Stimulated activated naive B cell treated with anti-CD40 and anti-IgM and Interleukin-4, amounts not matched to agents 10 μg/mL and 1 μg/mL and 100 μg/mL, for 72 hours (primary cell): Measurements from ENCODE around the gene GPR27.

ENCODE experiments used
- ATAC-seq, 2 donors: fragments of 150-1000 bp; cut with Tn5 transposase; replicated peaks; 2 replicates each; pipeline ENCODE4 v1.10.0; 2021; ENCODE audit warnings: moderate library complexity in 1 of 2
- DNase-seq: peaks from one replicate; pipeline ENCODE4 v3.0.0; 2021
- H3K27ac Mint-ChIP-seq: one replicate; pipeline ENCODE4 v1.8.0; 2022; ENCODE audit warnings: mild to moderate bottlenecking, mixed read lengths
- H3K27me3 Mint-ChIP-seq, 2 donors: one replicate each; pipeline ENCODE4 v1.8.0; 2022; ENCODE audit warnings: mixed read lengths in 2 of 2
- H3K36me3 Mint-ChIP-seq, 2 donors: one replicate each; pipeline ENCODE4 v1.8.0; 2022; ENCODE audit warnings: mixed read lengths in 2 of 2, mild to moderate bottlenecking in 1 of 2
- H3K4me1 Mint-ChIP-seq, 2 donors: one replicate each; pipeline ENCODE4 v1.8.0; 2022; ENCODE audit warnings: mixed read lengths in 2 of 2, mild to moderate bottlenecking in 1 of 2
- H3K4me3 Mint-ChIP-seq, 2 donors: one replicate each; pipeline ENCODE4 v1.8.0; 2022; ENCODE audit warnings: mild to moderate bottlenecking in 2 of 2, mixed read lengths in 2 of 2, moderate library complexity in 1 of 2
- H3K9me3 Mint-ChIP-seq, 2 donors: one replicate each; pipeline ENCODE4 v1.8.0; 2022; ENCODE audit warnings: mixed read lengths in 2 of 2, mild to moderate bottlenecking in 1 of 2

Gene GPR27

GRCh38 chr3:71723452-71724170, 30.0 kb upstream of the GPR27 start:
- peak overlapping the region; percentile 81 to 82 for H3K4me3 Mint-ChIP-seq
- no peak overlapping the region for H3K27ac Mint-ChIP-seq
- peaks cover 0 to 1% of the 10 kb centered on the region in 2 donors for H3K36me3 Mint-ChIP-seq
- DNase-seq = no peak
- no peaks in the 10 kb centered on the region for H3K9me3 Mint-ChIP-seq
- peaks cover 21 to 29% of the 10 kb centered on the region in 2 donors for H3K4me1 Mint-ChIP-seq
- ATAC-seq = peak in 1 of 2 donors; percentile 24
- H3K27me3 Mint-ChIP-seq = peaks cover 13 to 28% of the 10 kb centered on the region in 2 donors

- Mint-ChIP-seq H3K27me3 (peaks cover 16 to 32% of the 10 kb centered on the region in 2 donors), H3K36me3 (peaks cover 0 to 1% of the 10 kb centered on the region in 2 donors), H3K27ac (peak overlapping the region; percentile 56), H3K9me3 (no peaks in the 10 kb centered on the region), H3K4me1 (peaks cover 21 to 29% of the 10 kb centered on the region in 2 donors), H3K4me3 (peak overlapping the region; percentile 81 to 82)
- ATAC-seq (no peak), DNase-seq (no peak)
Measured at GRCh38 chr3:71724171-71724453, 29.5 kb upstream of the GPR27 start.

GRCh38 chr3:71724584-71725270, 28.9 kb upstream of the GPR27 start:
- peaks cover 21 to 30% of the 10 kb centered on the region in 2 donors for H3K4me1 Mint-ChIP-seq
- peaks cover 0 to 1% of the 10 kb centered on the region in 2 donors for H3K36me3 Mint-ChIP-seq
- DNase-seq (peak; percentile 15), ATAC-seq (peak; percentile 73 to 78)
- peaks cover 16 to 33% of the 10 kb centered on the region in 2 donors for H3K27me3 Mint-ChIP-seq
- peak overlapping the region; percentile 62 for H3K27ac Mint-ChIP-seq
- peak overlapping the region; percentile 81 to 82 for H3K4me3 Mint-ChIP-seq
- H3K9me3 Mint-ChIP-seq = no peaks in the 10 kb centered on the region

GRCh38 chr3:71725271-71725991, 28.2 kb upstream of the GPR27 start, which contains the start of gene EIF4E3:
Gene EIF4E3 (minus strand): TSS chr3:71725402. CDS start chr3:71725367, 35 bp downstream.
- peak within 1 kb of the TSS; percentile 62 for H3K27ac Mint-ChIP-seq
- peaks cover 0 to 1% of the 10 kb centered on the region in 2 donors for H3K36me3 Mint-ChIP-seq
- DNase-seq (no peak), ATAC-seq (peak; percentile 67 to 68)
- peaks cover 23 to 34% of the 10 kb centered on the region in 2 donors for H3K4me1 Mint-ChIP-seq
- H3K9me3 Mint-ChIP-seq = no peaks in the 10 kb centered on the region
- peak within 1 kb of the TSS; percentile 81 to 82 for H3K4me3 Mint-ChIP-seq
- peaks cover 14 to 36% of the 10 kb centered on the region in 2 donors for H3K27me3 Mint-ChIP-seq

GRCh38 chr3:71726146-71726545, 27.5 kb upstream of the GPR27 start:
- H3K4me1 Mint-ChIP-seq = peaks cover 21 to 34% of the 10 kb centered on the region in 2 donors

GRCh38 chr3:71728632-71729342, 24.9 kb upstream of the GPR27 start:
- ATAC-seq (no peak), DNase-seq (no peak)
- peaks cover 12 to 22% of the 10 kb centered on the region in 2 donors for H3K4me1 Mint-ChIP-seq
- no peak overlapping the region for H3K4me3 Mint-ChIP-seq
- H3K36me3 Mint-ChIP-seq = peaks cover 0 to 1% of the 10 kb centered on the region in 2 donors
- H3K27me3 Mint-ChIP-seq = peaks cover 17 to 22% of the 10 kb centered on the region in 2 donors
- no peaks in the 10 kb centered on the region for H3K9me3 Mint-ChIP-seq
- H3K27ac Mint-ChIP-seq = no peak overlapping the region

More at GRCh38 chr3:71726146-71726545, 27.5 kb upstream of the GPR27 start:
- Mint-ChIP-seq H3K36me3 (peaks cover 0 to 1% of the 10 kb centered on the region in 2 donors), H3K27ac (no peak overlapping the region), H3K9me3 (no peaks in the 10 kb centered on the region), H3K4me3 (peak overlapping the region; percentile 67 to 78), H3K27me3 (peaks cover 11 to 30% of the 10 kb centered on the region in 2 donors)
- ATAC-seq (no peak), DNase-seq (no peak)

- H3K9me3 Mint-ChIP-seq = peaks cover 4 to 7% of the 10 kb centered on the region in 2 donors
- H3K4me1 Mint-ChIP-seq = peaks cover 2 to 6% of the 10 kb centered on the region in 2 donors
- DNase-seq (no peak), ATAC-seq (peak in 1 of 2 donors; percentile 25)
- no peak overlapping the region for H3K4me3 Mint-ChIP-seq
- peaks cover 0 to 2% of the 10 kb centered on the region in 2 donors for H3K36me3 Mint-ChIP-seq
- no peak overlapping the region for H3K27ac Mint-ChIP-seq
- H3K27me3 Mint-ChIP-seq = peaks cover 27 to 30% of the 10 kb centered on the region in 2 donors
Measured at GRCh38 chr3:71732637-71733036, 21.0 kb upstream of the GPR27 start.

GRCh38 chr3:71733319-71733718, 20.3 kb upstream of the GPR27 start:
- ATAC-seq (no peak), DNase-seq (no peak)
- Mint-ChIP-seq H3K9me3 (peaks cover 4 to 7% of the 10 kb centered on the region in 2 donors), H3K4me1 (peaks cover 2 to 6% of the 10 kb centered on the region in 2 donors), H3K4me3 (no peak overlapping the region), H3K27ac (no peak overlapping the region), H3K36me3 (peaks cover 0 to 2% of the 10 kb centered on the region in 2 donors), H3K27me3 (peaks cover 30 to 31% of the 10 kb centered on the region in 2 donors)

- no peak for ATAC-seq
Measured at GRCh38 chr3:71734881-71735280, 18.8 kb upstream of the GPR27 start.

GRCh38 chr3:71742621-71743020, 11.0 kb upstream of the GPR27 start:
- Mint-ChIP-seq H3K27ac (no peak overlapping the region), H3K9me3 (peaks cover 25 to 28% of the 10 kb centered on the region in 2 donors), H3K27me3 (peaks cover 12 to 22% of the 10 kb centered on the region in 2 donors), H3K4me3 (no peak overlapping the region), H3K36me3 (peaks cover 3 to 4% of the 10 kb centered on the region in 2 donors), H3K4me1 (no peaks in the 10 kb centered on the region)
- ATAC-seq (no peak), DNase-seq (no peak)

More at GRCh38 chr3:71734881-71735280, 18.8 kb upstream of the GPR27 start:
- peaks cover 4 to 7% of the 10 kb centered on the region in 2 donors for H3K9me3 Mint-ChIP-seq
- H3K4me3 Mint-ChIP-seq = no peak overlapping the region
- peaks cover 0 to 2% of the 10 kb centered on the region in 2 donors for H3K36me3 Mint-ChIP-seq
- H3K27ac Mint-ChIP-seq = no peak overlapping the region
- peaks cover 1 to 3% of the 10 kb centered on the region in 2 donors for H3K4me1 Mint-ChIP-seq
- DNase-seq = no peak
- H3K27me3 Mint-ChIP-seq = peaks cover 36% of the 10 kb centered on the region in 2 donors

GRCh38 chr3:71744738-71745137, 8.9 kb upstream of the GPR27 start:
- Mint-ChIP-seq H3K36me3 (peaks cover 3 to 4% of the 10 kb centered on the region in 2 donors), H3K27me3 (peaks cover 8 to 9% of the 10 kb centered on the region in 2 donors), H3K4me1 (no peaks in the 10 kb centered on the region), H3K27ac (no peak overlapping the region), H3K4me3 (no peak overlapping the region), H3K9me3 (peaks cover 25 to 27% of the 10 kb centered on the region in 2 donors)
- DNase-seq = no peak
- ATAC-seq = no peak

- no peak for DNase-seq
- H3K36me3 Mint-ChIP-seq = peaks cover 0 to 3% of the 10 kb centered on the region in 2 donors
- ATAC-seq = no peak
- H3K27ac Mint-ChIP-seq = no peak overlapping the region
- peaks cover 46 to 52% of the 10 kb centered on the region in 2 donors for H3K27me3 Mint-ChIP-seq
- no peak overlapping the region for H3K4me3 Mint-ChIP-seq
- peaks cover 0 to 3% of the 10 kb centered on the region in 2 donors for H3K9me3 Mint-ChIP-seq
- H3K4me1 Mint-ChIP-seq = peaks cover 3 to 9% of the 10 kb centered on the region in 2 donors
Measured at GRCh38 chr3:71751602-71752001, 2.1 kb upstream of the GPR27 start.

- Mint-ChIP-seq H3K36me3 (peaks cover 0 to 3% of the 10 kb centered on the region in 2 donors), H3K4me1 (peaks cover 3 to 9% of the 10 kb centered on the region in 2 donors), H3K9me3 (peaks cover 0 to 1% of the 10 kb centered on the region in 2 donors), H3K27me3 (peaks cover 53 to 60% of the 10 kb centered on the region in 2 donors), H3K27ac (no peak overlapping the region), H3K4me3 (peak overlapping the region; percentile 32 to 73)
- no peak for DNase-seq
- ATAC-seq = peak in 1 of 2 donors; percentile 10
Measured at GRCh38 chr3:71752831-71753700, 589 bp upstream of the GPR27 start.
